Endothelial cell of umbilical vein (primary cell): Measurements from ENCODE around the gene COL23A1. TPM values are rescaled to one million over a fixed set of nuclear protein-coding genes. Genes with fewer than 3 reads are reported as not detected.

Source experiments
- BruUV-seq: library from RNA; stranded (reverse); fragments of 400-500 nt; replicated peaks from 2 replicates; lab custom pipeline; 2021; lab: Mats Ljungman, UMichigan
- CTCF ChIA-PET: fragments of 300-600, 350-600 bp; sonication (Branson Sonifier 250); formaldehyde crosslinking; loops from one replicate; lab custom pipeline; 2021; ENCODE audit warnings: antibody characterized with exemption, inconsistent platforms; lab: Charles Lee
- POLR2A ChIA-PET: fragments of 300-600, 350-600 bp; sonication (Branson Sonifier 250); formaldehyde crosslinking; loops from one replicate; lab custom pipeline; 2021; ENCODE audit warnings: antibody characterized with exemption, inconsistent platforms; lab: Charles Lee
- DNase-seq: peaks from one replicate; pipeline ENCODE4 v3.0.0-alpha.2; 2011; ENCODE audit warnings: low read depth, low spot score
- FAIRE-seq: peaks from 2 replicates; lab custom pipeline; 2011; peaks lifted over from hg19 to GRCh38; lab: Jason Lieb, UNC
- H2AFZ ChIP-seq: 2 replicates; pipeline ENCODE4 v1.6.0; 2012; ENCODE audit warnings: low read depth, low read length, control low read depth, inconsistent platforms
- H3K27ac ChIP-seq: 2 replicates; pipeline ENCODE4 v1.5.1; 2011; ENCODE audit warnings: low read depth, mild to moderate bottlenecking, control low read depth, low read length, moderate library complexity; ENCODE audit not compliant: insufficient read depth
- H3K27me3 ChIP-seq, 2 experiments: 2 replicates each; pipeline versions ENCODE4 v1.6.0 to v1.6.1; 2011; ENCODE audit warnings: low read length in 2 of 2, mixed read lengths in 1 of 2; ENCODE audit not compliant: control insufficient read depth in 2 of 2, insufficient read depth in 2 of 2
- H3K36me3 ChIP-seq, 2 experiments: 2 replicates in 1 of 2; 3 replicates in 1 of 2; pipeline ENCODE4 v1.5.1; 2011; ENCODE audit warnings: low read length in 2 of 2, mild to moderate bottlenecking in 1 of 2, moderate library complexity in 1 of 2; ENCODE audit not compliant: control insufficient read depth in 2 of 2, insufficient read depth in 2 of 2; ENCODE audit errors: extremely low read depth in 1 of 2
- H3K4me1 ChIP-seq: 3 replicates; pipeline ENCODE4 v1.5.1; 2011; ENCODE audit warnings: mild to moderate bottlenecking, low read length; ENCODE audit not compliant: control insufficient read depth, insufficient read depth; ENCODE audit errors: extremely low read depth
- H3K4me2 ChIP-seq: 2 replicates; pipeline ENCODE4 v1.6.1; 2011; ENCODE audit warnings: low read length, control low read depth, mixed read lengths; ENCODE audit not compliant: insufficient read depth
- H3K4me3 ChIP-seq, 3 experiments: fragments of 200-600 bp in 1 of 3; sonication (generic), shearing (Covaris generic) in 1 of 3; replicated peaks in 1 of 3; 2 replicates each; pipeline ENCODE4 v1.5.1; 2011 to 2016; ENCODE audit warnings: control low read depth in 3 of 3, low read length in 3 of 3, mild to moderate bottlenecking in 2 of 3, inconsistent platforms in 1 of 3, low read depth in 1 of 3, moderate library complexity in 1 of 3; ENCODE audit not compliant: insufficient read depth in 1 of 3
- H3K79me2 ChIP-seq: 2 replicates; pipeline ENCODE4 v1.6.0; 2012; ENCODE audit warnings: low read length, inconsistent platforms; ENCODE audit not compliant: control insufficient read depth, insufficient read depth
- H3K9ac ChIP-seq: replicated peaks from 2 replicates; pipeline ENCODE3; 2011; ENCODE audit warnings: low read length, control low read depth; ENCODE audit not compliant: insufficient read depth; ENCODE audit errors: extremely low read depth
- H3K9me1 ChIP-seq: replicated peaks from 3 replicates; pipeline ENCODE4 v1.6.0; 2011; ENCODE audit warnings: mild to moderate bottlenecking, low read length; ENCODE audit not compliant: control insufficient read depth, insufficient read depth; ENCODE audit errors: extremely low read depth
- H3K9me3 ChIP-seq: replicated peaks from 2 replicates; pipeline ENCODE4 v1.5.1; 2012; ENCODE audit warnings: low read length, inconsistent platforms; ENCODE audit not compliant: control insufficient read depth, insufficient read depth
- H4K20me1 ChIP-seq: replicated peaks from 2 replicates; pipeline ENCODE3; 2011; ENCODE audit warnings: mild to moderate bottlenecking, low read length; ENCODE audit not compliant: control insufficient read depth, insufficient read depth; ENCODE audit errors: extremely low read depth
- CTCF ChIP-seq, 2 donors: IDR thresholded peaks; 1 replicate in 1 of 2; 2 replicates in 1 of 2; pipeline ENCODE4 v1.5.1; 2011; ENCODE audit warnings: low read length in 2 of 2, mild to moderate bottlenecking in 2 of 2, moderate library complexity in 2 of 2, control low read depth in 1 of 2, inconsistent platforms in 1 of 2, low read depth in 1 of 2; ENCODE audit not compliant: insufficient read depth in 1 of 2; ENCODE audit errors: extremely low read depth in 1 of 2
- EZH2 ChIP-seq: IDR thresholded peaks from 2 replicates; pipeline ENCODE4 v1.6.1; 2012; ENCODE audit warnings: borderline replicate concordance, low read depth, mild to moderate bottlenecking, moderate library complexity, low read length, inconsistent platforms; ENCODE audit not compliant: severe bottlenecking
- FOS ChIP-seq: IDR thresholded peaks from 2 replicates; pipeline ENCODE4 v1.6.1; 2011; ENCODE audit warnings: mild to moderate bottlenecking, low read length, moderate library complexity, borderline replicate concordance; ENCODE audit not compliant: insufficient read depth
- GATA2 ChIP-seq: IDR thresholded peaks from 2 replicates; pipeline ENCODE4 v1.7.0; 2011; ENCODE audit warnings: low read depth, mild to moderate bottlenecking, moderate library complexity, mixed read lengths, low read length; ENCODE audit not compliant: insufficient read length, insufficient read depth
- JUN ChIP-seq: IDR thresholded peaks from 2 replicates; pipeline ENCODE4 v1.6.1; 2011; ENCODE audit warnings: borderline replicate concordance, low read depth; ENCODE audit not compliant: insufficient read length, insufficient read depth
- MAX ChIP-seq: IDR thresholded peaks from 2 replicates; pipeline ENCODE4 v1.6.1; 2011; ENCODE audit not compliant: insufficient read depth, insufficient read length
- MYC ChIP-seq: IDR thresholded peaks from one replicate; pipeline ENCODE4 v1.6.1; 2011; ENCODE audit warnings: mild to moderate bottlenecking, low read depth, low read length
- POLR2A ChIP-seq: IDR thresholded peaks from 2 replicates; pipeline ENCODE4 v1.6.1; 2012; ENCODE audit warnings: low read depth, mild to moderate bottlenecking, control low read depth, low read length
- POLR2AphosphoS5 ChIP-seq: IDR thresholded peaks from 2 replicates; pipeline ENCODE4 v1.6.1; 2012; ENCODE audit warnings: low read depth, mild to moderate bottlenecking, control low read depth, low read length, moderate library complexity; ENCODE audit not compliant: insufficient read depth
- dilution Hi-C: fragments of 300-500 bp; cut with MboI; formaldehyde crosslinking; loops from one replicate; pipeline ENCODE4 v1.15.0; 2019; ENCODE audit warnings: low sequenced_read_pairs; ENCODE audit not compliant: extremely low pct_ligation_motif_present
- intact Hi-C: fragments of 100-400 bp; cut with micrococcal nuclease; formaldehyde crosslinking; loops from one replicate; pipeline ENCODE4 v1.10.0; 2022
- polyA plus RNA-seq, 4 experiments: library from polyadenylated mRNA; depleted of rRNA in 3 of 4; stranded (reverse) in 3 of 4; unstranded in 1 of 4; fragments of >200 nt; gene quantifications; 2 replicates each; pipeline versions ENCODE4 v1.2.1 to v1.2.3, GENCODE V29; 2011 to 2012; ENCODE audit warnings: missing spikeins in 1 of 4
- total RNA-seq: library from RNA; stranded (reverse); gene quantifications from 2 replicates; pipeline ENCODE4 v1.2.3, GENCODE V29; 2021

COL23A1 gene
- total and polyA plus RNA-seq, 2 donors (not counting 3 experiments of a cell fraction or from before 2014, with no cell fraction given): not detected

GRCh38 chr5:178272591-178272990, 317.6 kb downstream of the COL23A1 start:
- TF ChIP-seq FOS: no peak
- TF ChIP-seq MYC: no peak
- TF ChIP-seq JUN: no peak
- TF ChIP-seq MAX: no peak
- TF ChIP-seq POLR2A: no peak
- no peak for TF ChIP-seq EZH2
- TF ChIP-seq GATA2: no peak
- TF ChIP-seq CTCF (IDR thresholded peaks at IDR 0.05; ENCODE audit: extremely low read depth in 1 of 2, insufficient read depth in 1 of 2, low read depth in 1 of 2, low read length in 2 of 2): no peak
- TF ChIP-seq POLR2AphosphoS5: no peak
- no TSS peak for BruUV-seq
- FAIRE-seq (no peak), DNase-seq (no peak)
- POLR2A ChIA-PET: no interaction called here
- CTCF ChIA-PET: interaction anchor here (0.7 kb wide), 1 partner anchor 1425 kb away, joined by 3 read pairs; no protein-coding TSS in a partner anchor
- H3K79me2 ChIP-seq: no peaks in the 10 kb centered on the region
- H3K9ac ChIP-seq: no peak overlapping the region
- H3K9me1 ChIP-seq: no peaks in the 10 kb centered on the region
- dilution Hi-C loops (no loop called here), intact Hi-C loops (no loop called here)
- no peaks in the 10 kb centered on the region for H3K4me1 ChIP-seq
- no peak overlapping the region for H3K27ac ChIP-seq
- H3K36me3 ChIP-seq: no peaks in the 10 kb centered on the region
- H3K27me3 ChIP-seq: no peaks in the 10 kb centered on the region
- no peak overlapping the region for H2AFZ ChIP-seq
- no peak overlapping the region for H3K4me2 ChIP-seq
- no peaks in the 10 kb centered on the region for H4K20me1 ChIP-seq
- H3K9me3 ChIP-seq: no peaks in the 10 kb centered on the region
- H3K4me3 ChIP-seq: no peak overlapping the region
